Mesendoderm (in vitro differentiated cells): ENCODE data around the gene ALDH3A1.

ENCODE experiments used
- DNase-seq: peaks from one replicate; pipeline ENCODE4 v3.0.0; 2013
- H2AK5ac ChIP-seq: 2 replicates; pipeline ENCODE4 v1.6.1; 2013; ENCODE audit warnings: low read length, inconsistent platforms
- H2BK120ac ChIP-seq: 2 replicates; pipeline ENCODE4 v1.6.1; 2013; ENCODE audit warnings: low read depth, mild to moderate bottlenecking, low read length, moderate library complexity, mixed read lengths
- H2BK15ac ChIP-seq: replicated peaks from 2 replicates; pipeline ENCODE4 v1.6.1; 2013; ENCODE audit warnings: low read depth, mild to moderate bottlenecking, moderate library complexity
- H2BK5ac ChIP-seq: 2 replicates; pipeline ENCODE4 v1.6.1; 2013; ENCODE audit warnings: low read length, inconsistent platforms
- H3K18ac ChIP-seq: 2 replicates; pipeline ENCODE4 v1.6.1; 2013; ENCODE audit warnings: mild to moderate bottlenecking, low read length, mixed read lengths
- H3K23ac ChIP-seq: one replicate; pipeline ENCODE4 v1.6.1; 2013; ENCODE audit warnings: low read length
- H3K27ac ChIP-seq: 2 replicates; pipeline ENCODE4 v1.5.1; 2013; ENCODE audit warnings: low read depth, mild to moderate bottlenecking, inconsistent platforms, low read length, moderate library complexity
- H3K27me3 ChIP-seq: 2 replicates; pipeline ENCODE4 v1.6.1; 2013; ENCODE audit warnings: low read length, control low read depth, mild to moderate bottlenecking, inconsistent platforms; ENCODE audit not compliant: insufficient read depth, poor library complexity
- H3K36me3 ChIP-seq: 2 replicates; pipeline ENCODE4 v1.6.1; 2013; ENCODE audit warnings: low read length, inconsistent platforms; ENCODE audit not compliant: control insufficient read depth, insufficient read depth
- H3K4ac ChIP-seq: one replicate; pipeline ENCODE4 v1.6.1; 2013; ENCODE audit warnings: low read depth, mild to moderate bottlenecking, low read length, moderate library complexity
- H3K4me1 ChIP-seq: 2 replicates; pipeline ENCODE4 v1.6.1; 2013; ENCODE audit warnings: low read depth, low read length, inconsistent platforms; ENCODE audit not compliant: control insufficient read depth
- H3K4me2 ChIP-seq: 2 replicates; pipeline ENCODE4 v1.6.1; 2013; ENCODE audit warnings: low read length
- H3K4me3 ChIP-seq: 2 replicates; pipeline ENCODE4 v1.5.1; 2013; ENCODE audit warnings: mild to moderate bottlenecking, low read length
- H3K56ac ChIP-seq: one replicate; pipeline ENCODE4 v1.6.1; 2013; ENCODE audit warnings: low read length
- H3K79me1 ChIP-seq: 2 replicates; pipeline ENCODE4 v1.6.1; 2013; ENCODE audit warnings: low read length, inconsistent platforms
- H3K79me2 ChIP-seq: 2 replicates; pipeline ENCODE4 v1.6.1; 2013; ENCODE audit warnings: mild to moderate bottlenecking, low read length; ENCODE audit not compliant: control insufficient read depth, insufficient read depth
- H3K9ac ChIP-seq: 2 replicates; pipeline ENCODE4 v1.6.1; 2013; ENCODE audit warnings: low read length, inconsistent platforms
- H4K5ac ChIP-seq: one replicate; pipeline ENCODE4 v1.6.1; 2013; ENCODE audit warnings: low read length
- H4K8ac ChIP-seq: one replicate; pipeline ENCODE4 v1.6.1; 2013; ENCODE audit warnings: low read depth, mild to moderate bottlenecking, control low read depth, low read length, moderate library complexity
- whole genome bisulfite sequencing: extraction: QIAGEN DNeasy Blood & Tissue Kit; methylation state at CpG from one replicate; pipeline ENCODE4 v1.1.7; 2013; ENCODE audit warnings: low lambda C conversion rate, missing lambda C conversion rate; ENCODE audit not compliant: insufficient coverage; ENCODE audit errors: extremely low coverage; 5-methylcytosine and 5-hydroxymethylcytosine counted together

ALDH3A1 gene

DNA sequence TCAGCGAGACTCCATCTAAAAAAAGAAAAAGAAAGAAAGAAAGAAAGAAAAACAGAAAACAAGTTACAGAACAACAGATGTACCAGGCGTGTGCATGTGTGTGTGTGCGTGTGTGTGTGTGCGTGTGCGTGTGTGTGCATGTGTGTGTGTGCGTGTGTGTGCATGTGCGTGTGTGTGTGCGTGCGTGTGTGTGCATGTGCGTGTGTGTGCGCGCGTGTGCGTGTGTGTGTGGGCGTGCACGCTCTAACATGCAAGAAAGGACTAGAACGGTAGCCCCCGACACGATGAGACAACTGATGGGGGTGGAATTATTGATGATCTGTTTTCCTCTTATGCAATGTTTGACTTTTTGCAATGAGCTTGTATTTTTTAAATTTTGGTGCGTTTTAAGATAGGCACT is 1.6 kb downstream of the ALDH3A1 start:
- Histone ChIP-seq H3K79me1 (no peaks in the 10 kb centered on the region), H3K4me1 (no peaks in the 10 kb centered on the region), H3K79me2 (no peaks in the 10 kb centered on the region), H3K4me2 (no peak overlapping the region), H3K27ac (no peak overlapping the region), H2BK120ac (no peak overlapping the region), H2BK5ac (no peak overlapping the region), H3K4me3 (no peak overlapping the region), H3K56ac (no peak overlapping the region), H3K36me3 (no peaks in the 10 kb centered on the region), H3K23ac (no peak overlapping the region), H2BK15ac (no peak overlapping the region), H3K9ac (no peak overlapping the region), H3K27me3 (no peaks in the 10 kb centered on the region), H2AK5ac (no peak overlapping the region), H4K8ac (no peak overlapping the region), H4K5ac (no peak overlapping the region), H3K4ac (no peak overlapping the region), H3K18ac (no peak overlapping the region)
- no CpG with 5 or more reads among the region's 20 CpGs for WGBS
- DNase-seq = no peak

DNA sequence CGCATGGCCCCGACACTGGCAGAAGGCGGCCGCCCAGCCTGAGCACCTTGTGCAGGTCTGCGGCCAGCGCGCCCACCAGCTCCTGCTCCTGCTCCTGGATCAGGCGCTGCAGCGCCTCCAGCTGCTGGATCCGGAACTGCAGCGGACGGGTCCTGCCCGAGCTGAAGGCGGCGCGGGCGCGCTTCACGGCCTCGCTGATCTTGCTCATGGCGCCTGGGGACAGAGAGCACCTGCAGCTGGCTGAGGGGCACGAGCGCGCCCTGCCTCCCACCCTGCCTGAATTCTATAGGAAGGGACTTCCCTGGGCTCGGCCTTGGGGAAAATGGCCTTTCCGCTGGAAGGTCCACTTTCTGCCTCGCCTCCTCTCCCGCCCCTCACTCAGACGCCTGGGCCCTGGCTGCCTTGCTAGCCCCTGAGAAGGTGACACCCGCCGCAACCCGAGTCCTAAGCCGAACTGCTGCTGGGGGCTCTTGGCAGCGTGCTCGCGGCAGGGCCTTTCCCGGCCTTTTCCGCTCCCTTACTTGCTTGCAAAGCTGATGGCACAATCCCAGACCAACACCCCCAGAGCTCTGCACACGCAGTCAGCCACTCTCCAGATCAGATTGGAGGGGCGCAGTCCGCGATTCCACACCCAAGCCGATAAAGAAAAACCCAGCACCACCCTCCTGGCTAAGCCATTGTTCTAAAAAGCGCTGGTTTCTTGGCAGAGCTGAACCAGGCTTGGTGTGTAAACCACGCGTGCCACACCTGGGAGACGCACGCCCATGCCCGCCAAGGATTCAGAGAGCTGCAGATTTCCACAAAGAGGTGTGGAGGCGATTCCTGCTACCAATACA is 3.0 kb downstream of the ALDH3A1 start:
- peak overlapping the region; percentile 61 for H3K18ac ChIP-seq
- no peaks in the 10 kb centered on the region for H3K36me3 ChIP-seq
- no peak overlapping the region for H2BK120ac ChIP-seq
- peak; percentile 93 for DNase-seq
- H3K27me3 ChIP-seq = no peaks in the 10 kb centered on the region
- no peak overlapping the region for H3K4me3 ChIP-seq
- no peaks in the 10 kb centered on the region for H3K4me1 ChIP-seq
- no peak overlapping the region for H2AK5ac ChIP-seq
- H2BK5ac ChIP-seq = no peak overlapping the region
- no peak overlapping the region for H4K5ac ChIP-seq
- H3K9ac ChIP-seq = peak overlapping the region; percentile 51
- H3K4me2 ChIP-seq = peak overlapping the region; percentile 58
- no peaks in the 10 kb centered on the region for H3K79me1 ChIP-seq
- no peak overlapping the region for H3K23ac ChIP-seq
- no CpG with 5 or more reads among the region's 50 CpGs for WGBS
- no peaks in the 10 kb centered on the region for H3K79me2 ChIP-seq
- peak overlapping the region; percentile 87 for H3K56ac ChIP-seq
- H4K8ac ChIP-seq = no peak overlapping the region
- H3K4ac ChIP-seq = peak overlapping the region; percentile 58
- H3K27ac ChIP-seq = no peak overlapping the region
- no peak overlapping the region for H2BK15ac ChIP-seq

DNA sequence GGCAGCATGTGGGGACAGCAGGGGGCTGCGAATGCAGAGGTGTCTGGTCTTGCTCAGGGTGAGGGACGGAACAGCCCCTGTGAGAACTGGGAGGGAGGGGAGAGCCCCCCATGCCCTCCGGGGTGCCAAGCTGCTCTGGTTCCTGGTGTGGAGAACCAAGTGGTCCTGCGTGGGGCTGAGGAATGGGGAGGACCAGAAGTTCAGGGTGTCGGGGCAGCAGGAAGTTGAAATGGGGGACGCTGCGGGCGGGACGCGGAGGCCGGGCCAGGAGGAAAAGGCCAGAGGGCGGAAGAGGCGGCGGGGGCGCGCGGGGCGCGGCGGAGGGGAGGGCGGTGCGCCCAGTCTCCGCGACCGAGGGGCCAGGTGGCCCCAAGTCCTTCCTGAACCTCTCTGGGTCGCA is 3.6 kb downstream of the ALDH3A1 start:
- Histone ChIP-seq H2BK15ac (no peak overlapping the region), H4K5ac (no peak overlapping the region), H4K8ac (no peak overlapping the region), H3K36me3 (no peaks in the 10 kb centered on the region), H2BK5ac (no peak overlapping the region), H3K56ac (peak overlapping the region; percentile 87), H3K27ac (no peak overlapping the region), H2AK5ac (no peak overlapping the region), H3K18ac (peak overlapping the region; percentile 61), H3K79me1 (no peaks in the 10 kb centered on the region), H3K4me3 (peak overlapping the region; percentile 35), H3K4ac (peak overlapping the region; percentile 58), H3K23ac (no peak overlapping the region), H3K4me1 (no peaks in the 10 kb centered on the region), H2BK120ac (no peak overlapping the region), H3K4me2 (peak overlapping the region; percentile 61), H3K9ac (peak overlapping the region; percentile 75), H3K79me2 (no peaks in the 10 kb centered on the region), H3K27me3 (no peaks in the 10 kb centered on the region)
- DNase-seq = no peak
- no CpG with 5 or more reads among the region's 26 CpGs for WGBS

DNA sequence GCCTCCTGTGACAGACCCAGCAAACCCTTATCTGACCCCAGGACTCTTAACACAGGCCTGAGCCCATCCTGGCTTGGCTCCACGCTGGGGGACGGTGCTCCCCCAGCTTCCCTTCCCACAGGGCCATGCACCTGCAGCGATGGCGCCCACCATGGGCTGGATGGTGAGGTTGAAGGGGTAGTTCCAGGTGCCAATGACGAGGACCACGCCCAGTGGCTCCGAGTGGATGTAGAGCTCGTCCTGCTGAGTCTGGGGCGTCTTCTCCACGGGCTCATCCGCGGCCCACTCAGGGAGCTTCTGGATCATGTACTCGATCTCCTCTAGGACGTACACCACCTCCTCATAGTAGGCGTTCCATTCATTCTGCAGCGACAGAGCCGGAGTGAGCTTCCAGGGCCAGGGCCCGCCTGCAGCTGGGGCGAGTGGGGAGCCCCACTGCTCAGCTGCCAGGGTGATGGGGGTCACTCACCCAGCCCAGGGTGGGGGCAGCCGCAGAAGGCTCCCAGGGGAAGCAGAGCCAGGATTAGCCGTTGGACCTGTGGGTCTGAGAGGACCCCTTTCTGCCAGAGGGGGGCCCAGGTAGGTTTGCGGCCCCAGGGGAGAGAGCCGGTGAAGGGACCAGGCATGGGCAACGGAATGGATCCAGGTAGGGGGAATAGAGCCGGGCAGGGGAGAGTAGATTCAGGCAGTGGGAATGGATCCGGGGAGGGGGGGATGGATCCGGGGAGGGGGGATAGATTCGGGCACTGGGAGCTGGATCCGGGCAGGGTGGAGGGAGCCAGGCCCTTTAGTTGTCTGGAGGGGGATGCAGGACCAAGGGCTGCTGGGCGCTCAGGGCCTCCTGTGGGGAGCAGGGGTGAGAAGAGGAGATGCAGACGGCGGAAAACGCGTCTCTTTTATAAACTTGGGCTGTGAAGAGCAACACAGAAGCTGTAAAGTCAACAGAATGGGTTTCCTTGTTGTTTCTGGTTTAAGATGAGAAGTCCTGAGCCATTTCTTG is 4.7 kb downstream of the ALDH3A1 start:
- Histone ChIP-seq H3K36me3 (no peaks in the 10 kb centered on the region), H4K5ac (no peak overlapping the region), H3K23ac (no peak overlapping the region), H3K27ac (no peak overlapping the region), H2BK15ac (no peak overlapping the region), H3K56ac (no peak overlapping the region), H2BK120ac (no peak overlapping the region), H3K4me3 (no peak overlapping the region), H3K4me2 (no peak overlapping the region), H2BK5ac (no peak overlapping the region), H3K9ac (no peak overlapping the region), H3K4ac (no peak overlapping the region), H3K27me3 (no peaks in the 10 kb centered on the region), H3K79me2 (no peaks in the 10 kb centered on the region), H3K79me1 (no peaks in the 10 kb centered on the region), H3K18ac (no peak overlapping the region), H2AK5ac (no peak overlapping the region), H4K8ac (no peak overlapping the region), H3K4me1 (no peaks in the 10 kb centered on the region)
- no CpG with 5 or more reads among the region's 34 CpGs for WGBS
- DNase-seq = no peak

DNA sequence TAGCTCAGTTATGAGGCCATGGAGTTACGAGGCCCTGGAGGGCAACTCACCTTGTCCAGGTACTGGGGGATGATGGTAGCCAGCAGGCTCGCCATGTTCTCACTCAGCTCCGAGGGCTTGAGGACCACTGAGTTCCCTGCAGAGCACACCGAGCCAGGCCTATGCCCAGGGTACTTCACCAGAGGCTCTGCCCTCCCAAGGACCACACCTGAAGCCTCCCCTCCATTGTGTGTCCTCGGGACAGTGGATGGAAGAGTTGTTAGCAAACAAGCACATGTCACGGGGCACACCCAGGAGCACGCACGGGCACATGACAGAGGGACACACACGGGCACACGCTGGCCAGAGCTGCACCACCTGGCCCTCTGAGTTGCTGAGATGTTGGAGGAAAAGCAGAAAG is 5.6 kb downstream of the ALDH3A1 start:
- Histone ChIP-seq H3K27me3 (no peaks in the 10 kb centered on the region), H3K9ac (no peak overlapping the region), H2AK5ac (no peak overlapping the region), H3K4me3 (no peak overlapping the region), H3K18ac (no peak overlapping the region), H4K8ac (no peak overlapping the region), H3K23ac (no peak overlapping the region), H3K27ac (no peak overlapping the region), H3K36me3 (no peaks in the 10 kb centered on the region), H3K56ac (no peak overlapping the region), H3K79me2 (no peaks in the 10 kb centered on the region), H2BK120ac (no peak overlapping the region), H3K4ac (no peak overlapping the region), H3K4me1 (no peaks in the 10 kb centered on the region), H2BK15ac (no peak overlapping the region), H4K5ac (no peak overlapping the region), H3K4me2 (no peak overlapping the region), H2BK5ac (no peak overlapping the region), H3K79me1 (no peaks in the 10 kb centered on the region)
- no CpG with 5 or more reads among the region's 10 CpGs for WGBS
- DNase-seq = no peak
